Psoas muscle (tissue), 8 donors: ENCODE results near the gene RIMBP2. TPM values are rescaled to one million over a fixed set of nuclear protein-coding genes. Genes with fewer than 3 reads are reported as not detected.

Experiments used
- ATAC-seq, 4 donors: fragments of 200-7000 bp; cut with Tn5 transposase; one replicate each; pipeline ENCODE4 v1.9.1; 2020; ENCODE audit warnings: moderate library complexity in 3 of 4, mild to moderate bottlenecking in 2 of 4
- DNase-seq, 2 donors: peaks; one replicate each; pipeline ENCODE4 v3.0.0-alpha.2; 2020
- H3K27ac ChIP-seq: fragments of 200-600 bp; one replicate; pipeline ENCODE4 v1.8.0; 2022
- H3K27me3 ChIP-seq, 3 donors: fragments of 200-600 bp in 1 of 3; one replicate each; pipeline versions ENCODE4 v1.6.1 to v1.8.0; 2013 to 2022; ENCODE audit warnings: low read length in 2 of 3, mild to moderate bottlenecking in 2 of 3, moderate library complexity in 1 of 3; ENCODE audit not compliant: insufficient read depth in 3 of 3
- H3K36me3 ChIP-seq, 2 donors: fragments of 200-600 bp in 1 of 2; one replicate each; pipeline versions ENCODE4 v1.6.1 to v1.8.0; 2013 to 2022; ENCODE audit warnings: low read depth in 1 of 2, mild to moderate bottlenecking in 1 of 2, moderate library complexity in 1 of 2; ENCODE audit not compliant: insufficient read depth in 1 of 2
- H3K4me1 ChIP-seq: fragments of 200-600 bp; one replicate; pipeline ENCODE4 v1.8.0; 2022
- H3K4me3 ChIP-seq: fragments of 200-600 bp; one replicate; pipeline ENCODE4 v1.8.0; 2022; ENCODE audit warnings: mild to moderate bottlenecking
- H3K9me3 ChIP-seq: fragments of 200-600 bp; one replicate; pipeline ENCODE4 v1.8.0; 2022
- CTCF ChIP-seq: fragments of 200-600 bp; IDR thresholded peaks from one replicate; pipeline ENCODE4 v1.8.0; 2022; ENCODE audit warnings: antibody characterized with exemption
- WGBS, 3 donors: extraction: QIAGEN DNeasy Blood & Tissue Kit; methylation state at CpG; one replicate each; pipeline versions ENCODE4 v1.1.6 to v1.1.7; 2013; 5-methylcytosine and 5-hydroxymethylcytosine counted together
- intact Hi-C, 2 donors: fragments of 100-400 bp; cut with DNase I; formaldehyde crosslinking; loops; one replicate each; pipeline versions ENCODE4 v1.11.0 to v1.14.2; 2022
- polyA plus RNA-seq, 3 donors: library from polyadenylated mRNA; stranded (reverse); fragments of 200-250 nt; gene quantifications; one replicate each; pipeline ENCODE4 v1.2.3, GENCODE V29; 2013
- total RNA-seq, 4 donors: library from RNA; stranded (reverse); fragmentation: NEBNext Ultra II Directional in 2 of 4; extraction: Animal tissue kit (Norgen Biotek cat#: 25700) in 2 of 4; gene quantifications; one replicate each; pipeline versions ENCODE4 v1.2.1 to v1.2.4, GENCODE V29; 2021 to 2023
- donor health status: healthy with polysubstance abuse.
- donor health status: DM: no; HTN: no; CAD: no; lungs with moderate emphysema.
- donor health status: Bipolar disorder and iron deficiency.
- donor health status: healthy.
- donor health status: DM: yes; HTN: yes; CAD: no.
- donor health status: DM: no; HTN: no; CAD: no.
- donor health status: DM: no; HTN: no; CAD: no.
- donor health status: DM: yes; HTN: yes; CAD: no.

RIMBP2 gene
- total and polyA plus RNA-seq, 7 donors = 0.05 to 1.2 (median 0.21) TPM

- intact Hi-C loops = no loop called here
- Histone ChIP-seq H3K4me3 (no peak overlapping the region), H3K9me3 (no peaks in the 10 kb centered on the region), H3K4me1 (no peaks in the 10 kb centered on the region), H3K36me3 (no peaks in the 10 kb centered on the region), H3K27ac (no peak overlapping the region), H3K27me3 (peaks cover 0 to 16% (median 9%) of the 10 kb centered on the region in 3 donors)
- no peak for TF ChIP-seq CTCF
- WGBS, 3 donors = 42 to 46% (median 44%) methylated on average over 23 of the region's 23 CpGs
- ATAC-seq (no peak), DNase-seq (no peak)
These were observed 10.8 kb downstream of the RIMBP2 start for GRCh38 chr12:130705178-130705822.

GRCh38 chr12:130704606-130705005 lies 11.5 kb downstream of the RIMBP2 start:
- Histone ChIP-seq H3K4me1 (no peaks in the 10 kb centered on the region), H3K36me3 (no peaks in the 10 kb centered on the region), H3K27ac (no peak overlapping the region), H3K9me3 (no peaks in the 10 kb centered on the region), H3K4me3 (no peak overlapping the region), H3K27me3 (peaks cover 0 to 16% (median 5%) of the 10 kb centered on the region in 3 donors)
- DNase-seq = no peak
- intact Hi-C loops = no loop called here
- ATAC-seq = no peak
- WGBS, 3 donors = 82 to 90% (median 89%) methylated on average over 13 of the region's 13 CpGs
- no peak for TF ChIP-seq CTCF

- ATAC-seq = no peak
- Histone ChIP-seq H3K4me1 (no peaks in the 10 kb centered on the region), H3K4me3 (no peak overlapping the region), H3K27me3 (peaks cover 0 to 16% (median 5%) of the 10 kb centered on the region in 3 donors), H3K9me3 (no peaks in the 10 kb centered on the region), H3K36me3 (no peaks in the 10 kb centered on the region), H3K27ac (no peak overlapping the region)
- TF ChIP-seq CTCF = no peak
- intact Hi-C loops = no loop called here
- WGBS, 3 donors = 35 to 41% (median 35%) methylated on average over 15 of the region's 15 CpGs
- DNase-seq = no peak
These were observed 12.2 kb downstream of the RIMBP2 start for GRCh38 chr12:130703733-130704375.

GRCh38 chr12:130702966-130703732 lies 12.9 kb downstream of the RIMBP2 start:
- Histone ChIP-seq H3K27ac (no peak overlapping the region), H3K9me3 (no peaks in the 10 kb centered on the region), H3K27me3 (peaks cover 0 to 16% (median 5%) of the 10 kb centered on the region in 3 donors), H3K4me1 (no peaks in the 10 kb centered on the region), H3K4me3 (no peak overlapping the region), H3K36me3 (no peaks in the 10 kb centered on the region)
- intact Hi-C loops = no loop called here
- no peak for TF ChIP-seq CTCF
- DNase-seq (no peak), ATAC-seq (no peak)
- WGBS, 3 donors = 39 to 55% (median 41%) methylated on average over 25 of the region's 25 CpGs
